Measurements from ENCODE around the gene SH2B3. TPM values are rescaled to one million over a fixed set of nuclear protein-coding genes. Genes with fewer than 3 reads are reported as not detected.

Gene SH2B3
- total and polyA plus RNA-seq, 2 experiments from 2014 or later, result 9.4 to 42.8 TPM

DNA sequence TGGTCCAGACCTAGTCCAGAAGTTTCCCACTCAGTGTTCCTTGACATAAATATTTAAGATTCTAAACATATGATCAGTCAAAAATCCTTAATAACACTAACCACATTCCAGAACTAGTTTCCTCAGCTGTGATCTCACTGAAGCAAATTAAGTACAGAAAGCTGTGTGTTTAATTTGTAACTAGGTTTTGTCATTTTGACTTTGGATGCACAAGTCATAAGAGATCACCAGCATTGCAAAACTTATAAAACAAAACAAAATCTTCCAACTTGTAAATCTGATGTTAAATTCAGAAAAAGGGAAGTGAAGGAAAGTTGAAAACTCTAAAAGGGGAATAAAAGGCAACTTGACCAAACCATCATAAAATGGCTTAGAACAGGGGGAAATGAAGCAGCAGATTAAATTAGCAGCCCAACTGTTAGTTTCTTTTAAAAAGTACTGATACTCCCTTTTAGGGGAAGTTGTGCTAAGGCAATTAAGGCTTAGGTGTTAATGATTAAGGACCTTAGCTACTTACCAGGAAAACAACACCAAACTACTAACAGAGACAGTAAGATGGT, 56.6 kb downstream of the SH2B3 start:
- peak overlapping the region; percentile 48 for H3K4me2 ChIP-seq (ENCODE audit: unreplicated experiment)
- no peaks in the 10 kb centered on the region for H3K27me3 ChIP-seq (replicated peaks; ENCODE audit: insufficient read depth)
- H3K36me3 ChIP-seq (ENCODE audit: low read depth), result peaks cover 20% of the 10 kb centered on the region
- no peaks in the 10 kb centered on the region for H3K9me2 ChIP-seq (ENCODE audit: insufficient read depth)
- no peaks in the 10 kb centered on the region for H4K20me1 ChIP-seq (ENCODE audit: insufficient read depth)
- H3K9me3 ChIP-seq (ENCODE audit: low read depth), result no peaks in the 10 kb centered on the region
- in situ Hi-C loops (cut with MboI), result no loop called here
- peaks cover 34% of the 10 kb centered on the region for H3K4me1 ChIP-seq (ENCODE audit: insufficient read depth)
- peaks cover 53% of the 10 kb centered on the region for H3F3A ChIP-seq (ENCODE audit: insufficient read depth)
- H3K27ac ChIP-seq, result peak overlapping the region; percentile 64
- no peak overlapping the region for H2AFZ ChIP-seq
- peak overlapping the region; percentile 50 for H3K9ac ChIP-seq
- DNase-seq, result peak; percentile 81
- H3K79me2 ChIP-seq (ENCODE audit: insufficient read depth), result peaks cover 62% of the 10 kb centered on the region
- 0 out of 2 replicates have a peak overlapping the region, but pooled peaks have one; percentile 1 for H3K4me3 ChIP-seq
- no peak for TF ChIP-seq EZH2 (IDR thresholded peaks at IDR 0.05; ENCODE audit: insufficient read depth, poor library complexity, severe bottlenecking)
- TF ChIP-seq EZH2phosphoT487 (IDR thresholded peaks at IDR 0.05; ENCODE audit: insufficient read depth, low read depth), result no peak

DNA sequence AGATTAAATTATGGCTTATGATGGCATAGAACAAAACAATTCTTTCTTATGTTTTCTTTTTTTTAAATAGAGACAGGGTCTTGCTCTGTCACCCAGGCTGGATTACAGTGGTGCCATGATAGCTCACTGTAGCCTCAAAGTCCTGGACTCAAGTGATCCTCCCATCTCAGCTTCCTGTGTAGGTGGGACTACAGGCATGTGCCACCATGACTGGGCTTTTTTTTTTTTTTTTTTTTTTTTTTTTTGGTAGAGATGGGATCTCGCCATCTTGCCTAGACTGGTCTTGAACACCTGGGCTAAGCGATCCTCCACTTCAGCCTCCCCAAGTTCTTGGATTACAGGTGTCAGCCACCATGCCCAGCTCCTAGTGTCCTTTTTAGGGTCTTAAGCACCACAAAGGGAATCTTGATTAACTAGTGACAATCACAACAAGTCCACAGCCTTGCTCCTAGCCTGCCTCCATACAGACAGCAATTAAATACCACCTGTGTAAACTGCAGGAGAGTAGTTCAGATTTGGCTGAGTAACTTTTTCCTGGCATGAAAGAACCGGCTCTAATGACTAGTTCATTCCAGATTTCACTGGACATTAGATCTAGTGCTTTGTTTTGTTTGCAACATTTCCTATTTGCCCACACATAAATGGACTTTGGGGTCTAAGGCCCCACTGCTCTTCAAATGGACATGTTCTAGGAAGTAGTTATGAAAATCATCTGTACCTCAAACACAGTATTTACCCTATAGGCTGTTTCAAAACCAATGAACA, 61.6 kb downstream of the SH2B3 start:
- Histone ChIP-seq H2AFZ (no peak overlapping the region), H3K27me3 (replicated peaks; ENCODE audit: insufficient read depth) (no peaks in the 10 kb centered on the region), H3K79me2 (ENCODE audit: insufficient read depth) (peaks cover 57% of the 10 kb centered on the region), H4K20me1 (ENCODE audit: insufficient read depth) (no peaks in the 10 kb centered on the region), H3K36me3 (ENCODE audit: low read depth) (peaks cover 33% of the 10 kb centered on the region), H3K27ac (peak overlapping the region; percentile 82), H3K9ac (peak overlapping the region; percentile 32; the same call in 1 of the 2 replicates), H3K4me1 (ENCODE audit: insufficient read depth) (peaks cover 47% of the 10 kb centered on the region), H3K4me3 (no peak overlapping the region), H3K9me2 (ENCODE audit: insufficient read depth) (no peaks in the 10 kb centered on the region), H3K9me3 (ENCODE audit: low read depth) (no peaks in the 10 kb centered on the region), H3F3A (ENCODE audit: insufficient read depth) (peaks cover 63% of the 10 kb centered on the region), H3K4me2 (ENCODE audit: unreplicated experiment) (peak overlapping the region; percentile 17)
- TF ChIP-seq EZH2 (IDR thresholded peaks at IDR 0.05; ENCODE audit: insufficient read depth, poor library complexity, severe bottlenecking), result no peak
- no peak for TF ChIP-seq EZH2phosphoT487 (IDR thresholded peaks at IDR 0.05; ENCODE audit: insufficient read depth, low read depth)
- peak; percentile 67 for DNase-seq
- 68 to 77% methylated on average over 3 of the region's 3 CpGs for WGBS, 2 experiments (ENCODE audit: low coverage in 1 of 2, low lambda C conversion rate in 2 of 2, missing lambda C conversion rate in 2 of 2)
- in situ Hi-C loops (cut with MboI), result no loop called here

DNA sequence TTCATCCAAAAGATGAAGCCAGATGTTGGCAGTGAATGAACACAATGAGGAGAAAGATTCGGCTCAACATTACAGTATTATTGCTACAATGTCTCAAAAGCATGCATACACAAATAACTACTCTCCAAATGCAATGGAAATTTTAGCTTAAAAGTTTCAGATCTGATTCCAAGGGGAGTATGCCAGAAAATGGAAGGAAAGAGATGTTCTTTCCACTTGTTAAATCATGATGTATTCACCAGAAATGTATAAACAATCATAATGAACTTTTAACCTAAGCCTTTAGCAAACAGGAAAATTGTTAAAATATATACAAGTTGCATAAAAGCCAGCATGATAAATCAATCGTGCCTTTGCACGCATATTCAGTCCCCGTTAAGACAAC, 62.1 kb downstream of the SH2B3 start:
- WGBS, 2 experiments (ENCODE audit: low coverage in 1 of 2, low lambda C conversion rate in 2 of 2, missing lambda C conversion rate in 2 of 2), result 17 to 32% methylated on average over 4 of the region's 4 CpGs
- Histone ChIP-seq H3K27me3 (replicated peaks; ENCODE audit: insufficient read depth) (no peaks in the 10 kb centered on the region), H3K4me1 (ENCODE audit: insufficient read depth) (peaks cover 41% of the 10 kb centered on the region), H3K36me3 (ENCODE audit: low read depth) (peaks cover 37% of the 10 kb centered on the region), H3F3A (ENCODE audit: insufficient read depth) (peaks cover 57% of the 10 kb centered on the region), H3K9ac (peak overlapping the region; percentile 32; the same call in 1 of the 2 replicates), H3K79me2 (ENCODE audit: insufficient read depth) (peaks cover 56% of the 10 kb centered on the region), H4K20me1 (ENCODE audit: insufficient read depth) (no peaks in the 10 kb centered on the region), H3K9me2 (ENCODE audit: insufficient read depth) (no peaks in the 10 kb centered on the region), H3K4me3 (no peak overlapping the region), H2AFZ (no peak overlapping the region), H3K4me2 (ENCODE audit: unreplicated experiment) (peak overlapping the region; percentile 17), H3K9me3 (ENCODE audit: low read depth) (no peaks in the 10 kb centered on the region), H3K27ac (peak overlapping the region; percentile 82)
- TF ChIP-seq EZH2phosphoT487 (IDR thresholded peaks at IDR 0.05; ENCODE audit: insufficient read depth, low read depth) (no peak), EZH2 (IDR thresholded peaks at IDR 0.05; ENCODE audit: insufficient read depth, poor library complexity, severe bottlenecking) (no peak)
- DNase-seq, result peak; percentile 65
- in situ Hi-C loops (cut with MboI), result no loop called here

DNA sequence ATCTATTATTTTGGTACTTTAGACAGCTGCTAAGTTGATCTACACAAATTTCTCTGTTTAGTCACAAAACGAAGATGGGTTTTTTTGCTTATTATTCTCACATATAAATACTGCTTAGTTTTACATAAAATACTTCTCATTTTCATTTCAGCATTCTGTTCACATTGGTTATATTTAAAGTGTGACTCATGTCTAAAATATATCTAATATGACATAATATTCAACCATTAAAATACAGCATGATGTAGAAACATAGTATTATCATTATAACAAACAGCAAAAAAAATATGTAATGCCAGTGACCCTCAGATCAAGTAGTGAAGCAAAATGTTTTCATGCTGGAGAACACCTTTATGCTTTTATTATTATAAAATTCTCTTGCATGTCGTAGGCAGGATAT, 63.7 kb downstream of the SH2B3 start:
- Histone ChIP-seq H3K9ac (no peak overlapping the region), H3K9me2 (ENCODE audit: insufficient read depth) (no peaks in the 10 kb centered on the region), H4K20me1 (ENCODE audit: insufficient read depth) (no peaks in the 10 kb centered on the region), H3K9me3 (ENCODE audit: low read depth) (no peaks in the 10 kb centered on the region), H3K4me1 (ENCODE audit: insufficient read depth) (peaks cover 38% of the 10 kb centered on the region), H3F3A (ENCODE audit: insufficient read depth) (peaks cover 51% of the 10 kb centered on the region), H3K36me3 (ENCODE audit: low read depth) (peaks cover 45% of the 10 kb centered on the region), H2AFZ (no peak overlapping the region), H3K27me3 (replicated peaks; ENCODE audit: insufficient read depth) (no peaks in the 10 kb centered on the region), H3K27ac (peak overlapping the region; percentile 30), H3K4me3 (no peak overlapping the region), H3K79me2 (ENCODE audit: insufficient read depth) (peaks cover 56% of the 10 kb centered on the region), H3K4me2 (ENCODE audit: unreplicated experiment) (peak overlapping the region; percentile 54)
- peak; percentile 46 for DNase-seq
- TF ChIP-seq EZH2phosphoT487 (IDR thresholded peaks at IDR 0.05; ENCODE audit: insufficient read depth, low read depth), result no peak
- TF ChIP-seq EZH2 (IDR thresholded peaks at IDR 0.05; ENCODE audit: insufficient read depth, poor library complexity, severe bottlenecking), result no peak
- 52 to 55% methylated on average over 2 of the region's 2 CpGs for WGBS, 2 experiments (ENCODE audit: low coverage in 1 of 2, low lambda C conversion rate in 2 of 2, missing lambda C conversion rate in 2 of 2)
- in situ Hi-C loops (cut with MboI), result no loop called here

Data from GM23248 (cell line).